ENCODE results near the gene TEX13C. TPM values are rescaled to one million over a fixed set of nuclear protein-coding genes. Genes with fewer than 3 reads are reported as not detected.

The TEX13C gene
- total and polyA plus RNA-seq, 2 of the 13 experiments (the other 11 are each of a cell fraction or from before 2014, with no cell fraction given) = not detected

GRCh38 chrX:125295337-125295736 is 24.3 kb upstream of the TEX13C start (continued):
- TF ChIP-seq ARNT (IDR thresholded peaks at IDR 0.05) (no peak), EEA1 (CRISPR knock-in tag; IDR thresholded peaks at IDR 0.05; ENCODE audit: borderline replicate concordance) (no peak), ZBTB20 (CRISPR knock-in tag; IDR thresholded peaks at IDR 0.05; ENCODE audit: borderline replicate concordance, low read depth) (no peak), PRDM4 (CRISPR knock-in tag; IDR thresholded peaks at IDR 0.05; ENCODE audit: borderline replicate concordance) (no peak), STAG1 (CRISPR knock-in tag; IDR thresholded peaks at IDR 0.05) (no peak), MLLT10 (CRISPR knock-in tag; IDR thresholded peaks at IDR 0.05) (no peak), SP2 (CRISPR knock-in tag; IDR thresholded peaks at IDR 0.05) (no peak), ZNF547 (CRISPR knock-in tag; IDR thresholded peaks at IDR 0.05) (no peak), ZNF136 (CRISPR knock-in tag; IDR thresholded peaks at IDR 0.05; ENCODE audit: low read depth) (no peak)

GRCh38 chrX:125298871-125299270 is 20.8 kb upstream of the TEX13C start:
- WGBS (ENCODE audit: low lambda C conversion rate) = 0% methylated on average over 2 of the region's 2 CpGs
- TF ChIP-seq ZFP36 (IDR thresholded peaks at IDR 0.05; ENCODE audit: borderline replicate concordance, low read depth, low read length, partially characterized antibody) (no peak), TERF1 (CRISPR knock-in tag; IDR thresholded peaks at IDR 0.05) (no peak), ZBTB46 (CRISPR knock-in tag; IDR thresholded peaks at IDR 0.05; ENCODE audit: borderline replicate concordance) (no peak), GRHL1 (CRISPR knock-in tag; conservative IDR thresholded peaks at IDR 0.05) (no peak)
- no peaks in the 10 kb centered on the region for H3K4me1 ChIP-seq (ENCODE audit: insufficient read depth, low read length)
- ATAC-seq (no peak), FAIRE-seq (no peak), DNase-seq (ENCODE audit: low spot score) (no peak)
- no peaks in the 10 kb centered on the region for H3K79me2 ChIP-seq (ENCODE audit: insufficient read depth, low read length)
- H3K27me3 ChIP-seq (ENCODE audit: control insufficient read depth in 1 of 2, insufficient read depth in 2 of 2, low read length in 2 of 2) = no peaks in the 10 kb centered on the region
- no peak overlapping the region for H3K27ac ChIP-seq (ENCODE audit: extremely low read length, insufficient read depth, low read length)
- in situ Hi-C loops (cut with HindIII; ENCODE audit: extremely low pct_ligation_motif_present, low pct_unique_long_range_greater_than_20kb) = no loop called here
- CTCF ChIA-PET (ENCODE audit: low intra/inter-chr PET ratio, low total read pairs) = no interaction called here
- no peak overlapping the region for H3K9ac ChIP-seq (ENCODE audit: insufficient read depth, low read depth, low read length)
- no peak overlapping the region for H2AFZ ChIP-seq (ENCODE audit: low read length)
- intact Hi-C loops (cut with micrococcal nuclease; ENCODE audit: unreplicated experiment) = no loop called here
- no peaks in the 10 kb centered on the region for H3K36me3 ChIP-seq (replicated peaks in 1 of 2; ENCODE audit: control insufficient read depth in 1 of 2, insufficient read depth in 2 of 2, low read length in 2 of 2)
- no peaks in the 10 kb centered on the region for H4K20me1 ChIP-seq (ENCODE audit: insufficient read depth, low read length)
- no TSS peak for BruUV-seq (replicated peaks)
- no peak overlapping the region for H3K4me2 ChIP-seq (ENCODE audit: low read depth, low read length)
- H3K9me3 ChIP-seq (ENCODE audit: low read length) = no peaks in the 10 kb centered on the region
- H3K4me3 ChIP-seq (replicated peaks in 1 of 3; ENCODE audit: insufficient read depth in 1 of 3, low read depth in 2 of 3, low read length in 3 of 3) = no peak overlapping the region
- POLR2A ChIA-PET = no interaction called here

Measured in HepG2 (cell line).